Tibial artery (tissue), 4 donors: ENCODE data around the gene ARAP3.
A peak's percentile ranks its signal among the peaks of the same experiment; 100 is the strongest.
"Not testable (repeated sequence)": the region's sequence is repeated elsewhere in the genome, so short reads cannot be mapped to it uniquely, and the experiment has no call there.

Experiments
- DNase-seq, 2 donors: peaks; one replicate each; pipeline ENCODE4 v3.0.0-alpha.2; 2019
- H3K27ac ChIP-seq, 2 donors: fragments of 200-600 bp; sonication (generic) in 1 of 2; 1 replicate in 1 of 2; 2 replicates in 1 of 2; pipeline ENCODE4 v1.5.1; 2018 to 2019; ENCODE audit warnings: mild to moderate bottlenecking in 1 of 2
- H3K27me3 ChIP-seq, 2 donors: fragments of 200-600 bp; sonication (generic) in 1 of 2; one replicate each; pipeline versions ENCODE4 v1.5.1 to v1.6.0; 2016 to 2019
- H3K36me3 ChIP-seq, 3 donors: fragments of 200-600 bp; sonication (generic) in 2 of 3; one replicate each; pipeline ENCODE4 v1.5.1; 2016 to 2019; ENCODE audit warnings: mild to moderate bottlenecking in 2 of 3
- H3K4me1 ChIP-seq, 4 donors: fragments of 200-600 bp; sonication (generic) in 2 of 4; 1 replicate in 3 of 4; 2 replicates in 1 of 4; pipeline ENCODE4 v1.5.1; 2016 to 2019
- H3K4me3 ChIP-seq, 2 donors: fragments of 200-600 bp; sonication (generic) in 1 of 2; 1 replicate in 1 of 2; 2 replicates in 1 of 2; pipeline ENCODE4 v1.5.1; 2018 to 2019; ENCODE audit warnings: mild to moderate bottlenecking in 2 of 2
- H3K9me3 ChIP-seq, 3 donors: fragments of 200-600 bp; sonication (generic) in 1 of 3; one replicate each; pipeline ENCODE4 v1.5.1; 2016 to 2019
- intact Hi-C: fragments of 100-400 bp; cut with DNase I; formaldehyde crosslinking; loops from one replicate; pipeline ENCODE4 v1.15.0; 2023; ENCODE audit warnings: low total_unique reads
- TF ChIP-seq, protein P1 (sequence below), 2 experiments: fragments of 200-600 bp in 1 of 2; fragments of 450-650 bp in 1 of 2; IDR thresholded peaks; one replicate each; pipeline ENCODE4 v1.5.1; 2017 to 2019; ENCODE audit warnings: antibody characterized with exemption in 2 of 2, mild to moderate bottlenecking in 1 of 2, moderate library complexity in 1 of 2

ARAP3 gene

DNA sequence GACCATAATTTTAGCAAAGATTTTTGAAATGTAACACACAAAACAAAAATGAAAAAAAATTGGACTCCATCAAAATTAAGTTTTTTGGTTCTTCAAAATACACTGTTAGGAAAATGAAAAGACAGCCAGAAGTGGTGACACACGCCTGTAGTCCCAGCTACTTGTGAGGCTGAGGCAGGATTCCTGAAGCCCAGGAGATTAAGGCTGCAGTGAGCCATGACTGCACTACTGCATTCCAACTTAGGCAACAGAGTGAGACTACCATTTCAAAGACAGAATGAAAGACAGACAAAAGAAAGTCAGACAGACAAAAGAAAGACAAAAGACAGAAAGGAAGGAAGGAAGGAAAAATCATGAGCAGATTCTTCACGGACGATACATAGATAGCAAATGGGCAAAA, 70.7 kb downstream of the ARAP3 start:
- DNase-seq = no peak
- no peaks in the 10 kb centered on the region for H3K36me3 ChIP-seq
- no peak overlapping the region for H3K4me3 ChIP-seq
- H3K27ac ChIP-seq = no peak overlapping the region
- TF ChIP-seq, protein P1, sequence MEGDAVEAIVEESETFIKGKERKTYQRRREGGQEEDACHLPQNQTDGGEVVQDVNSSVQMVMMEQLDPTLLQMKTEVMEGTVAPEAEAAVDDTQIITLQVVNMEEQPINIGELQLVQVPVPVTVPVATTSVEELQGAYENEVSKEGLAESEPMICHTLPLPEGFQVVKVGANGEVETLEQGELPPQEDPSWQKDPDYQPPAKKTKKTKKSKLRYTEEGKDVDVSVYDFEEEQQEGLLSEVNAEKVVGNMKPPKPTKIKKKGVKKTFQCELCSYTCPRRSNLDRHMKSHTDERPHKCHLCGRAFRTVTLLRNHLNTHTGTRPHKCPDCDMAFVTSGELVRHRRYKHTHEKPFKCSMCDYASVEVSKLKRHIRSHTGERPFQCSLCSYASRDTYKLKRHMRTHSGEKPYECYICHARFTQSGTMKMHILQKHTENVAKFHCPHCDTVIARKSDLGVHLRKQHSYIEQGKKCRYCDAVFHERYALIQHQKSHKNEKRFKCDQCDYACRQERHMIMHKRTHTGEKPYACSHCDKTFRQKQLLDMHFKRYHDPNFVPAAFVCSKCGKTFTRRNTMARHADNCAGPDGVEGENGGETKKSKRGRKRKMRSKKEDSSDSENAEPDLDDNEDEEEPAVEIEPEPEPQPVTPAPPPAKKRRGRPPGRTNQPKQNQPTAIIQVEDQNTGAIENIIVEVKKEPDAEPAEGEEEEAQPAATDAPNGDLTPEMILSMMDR (IDR thresholded peaks at IDR 0.05) = no peak
- H3K27me3 ChIP-seq = no peaks in the 10 kb centered on the region
- intact Hi-C loops = no loop called here
- peaks cover 0 to 38% (median 17%) of the 10 kb centered on the region in 4 donors for H3K4me1 ChIP-seq
- H3K9me3 ChIP-seq = no peaks in the 10 kb centered on the region

DNA sequence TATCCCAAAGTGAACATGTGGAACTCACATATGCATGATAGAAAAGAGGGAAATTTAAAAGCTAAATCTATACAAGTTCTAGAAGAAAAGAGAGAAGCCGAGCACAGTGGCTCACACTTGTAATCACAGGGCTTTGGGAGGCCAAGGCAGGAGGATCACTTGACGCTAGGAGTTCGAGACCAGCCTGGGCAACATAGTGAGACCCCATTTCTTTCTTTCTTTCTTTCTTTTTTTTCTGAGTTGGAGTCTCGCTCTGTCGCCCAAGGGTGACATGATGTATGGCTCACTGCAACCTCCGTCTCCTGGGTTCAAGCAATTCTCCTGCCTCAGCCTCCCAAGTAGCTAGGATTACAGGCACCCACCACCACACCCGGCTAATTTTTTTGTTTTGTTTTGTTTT, 72.1 kb downstream of the ARAP3 start:
- H3K27ac ChIP-seq, H3K9me3 ChIP-seq, H3K36me3 ChIP-seq, DNase-seq, H3K4me3 ChIP-seq, H3K27me3 ChIP-seq, intact Hi-C loops: not testable (repeated sequence)
- peaks cover 0 to 38% (median 18%) of the 10 kb centered on the region in 4 donors for H3K4me1 ChIP-seq

GRCh38 chr5:141609044-141609443, 73.0 kb downstream of the ARAP3 start:
- H3K4me3 ChIP-seq = no peak overlapping the region
- intact Hi-C loops = no loop called here
- no peaks in the 10 kb centered on the region for H3K9me3 ChIP-seq
- DNase-seq = no peak
- peaks cover 0 to 39% (median 21%) of the 10 kb centered on the region in 4 donors for H3K4me1 ChIP-seq
- TF ChIP-seq, protein P1 (IDR thresholded peaks at IDR 0.05) = no peak
- H3K36me3 ChIP-seq = no peaks in the 10 kb centered on the region
- H3K27ac ChIP-seq = no peak overlapping the region
- no peaks in the 10 kb centered on the region for H3K27me3 ChIP-seq

DNA sequence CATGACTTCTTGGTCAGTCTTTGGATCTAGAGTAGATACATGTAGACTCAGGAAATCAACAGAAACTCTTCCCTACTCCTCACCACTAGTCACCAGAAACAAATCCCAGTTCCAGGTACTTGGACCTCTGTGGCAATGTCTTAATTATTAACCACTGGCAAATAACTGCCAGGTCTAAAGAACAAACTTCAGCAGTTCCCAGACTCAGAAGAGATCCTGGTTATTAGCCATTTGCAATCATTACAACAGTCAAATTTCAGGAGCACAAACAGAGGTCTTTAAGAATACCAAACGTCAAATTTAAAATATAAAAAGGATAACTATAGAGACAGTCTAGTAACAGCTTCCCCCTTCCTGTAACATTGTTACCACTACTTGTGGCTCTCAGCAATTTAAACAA, 73.5 kb downstream of the ARAP3 start:
- no peaks in the 10 kb centered on the region for H3K27me3 ChIP-seq
- H3K9me3 ChIP-seq = no peaks in the 10 kb centered on the region
- no peak overlapping the region for H3K4me3 ChIP-seq
- no peaks in the 10 kb centered on the region for H3K36me3 ChIP-seq
- DNase-seq = no peak
- intact Hi-C loops = no loop called here
- H3K4me1 ChIP-seq = peaks cover 0 to 39% (median 24%) of the 10 kb centered on the region in 4 donors
- no peak overlapping the region for H3K27ac ChIP-seq
- TF ChIP-seq, protein P1 (IDR thresholded peaks at IDR 0.05) = no peak

- TF ChIP-seq, protein P1 (IDR thresholded peaks at IDR 0.05) = no peak
- intact Hi-C loops = no loop called here
- H3K4me3 ChIP-seq = no peak overlapping the region
- H3K9me3 ChIP-seq = no peaks in the 10 kb centered on the region
- H3K36me3 ChIP-seq = no peaks in the 10 kb centered on the region
- no peaks in the 10 kb centered on the region for H3K27me3 ChIP-seq
- H3K27ac ChIP-seq = no peak overlapping the region
- peaks cover 0 to 39% (median 25%) of the 10 kb centered on the region in 4 donors for H3K4me1 ChIP-seq
- no peak for DNase-seq
Observed at GRCh38 chr5:141608046-141608445, 74.0 kb downstream of the ARAP3 start.

DNA sequence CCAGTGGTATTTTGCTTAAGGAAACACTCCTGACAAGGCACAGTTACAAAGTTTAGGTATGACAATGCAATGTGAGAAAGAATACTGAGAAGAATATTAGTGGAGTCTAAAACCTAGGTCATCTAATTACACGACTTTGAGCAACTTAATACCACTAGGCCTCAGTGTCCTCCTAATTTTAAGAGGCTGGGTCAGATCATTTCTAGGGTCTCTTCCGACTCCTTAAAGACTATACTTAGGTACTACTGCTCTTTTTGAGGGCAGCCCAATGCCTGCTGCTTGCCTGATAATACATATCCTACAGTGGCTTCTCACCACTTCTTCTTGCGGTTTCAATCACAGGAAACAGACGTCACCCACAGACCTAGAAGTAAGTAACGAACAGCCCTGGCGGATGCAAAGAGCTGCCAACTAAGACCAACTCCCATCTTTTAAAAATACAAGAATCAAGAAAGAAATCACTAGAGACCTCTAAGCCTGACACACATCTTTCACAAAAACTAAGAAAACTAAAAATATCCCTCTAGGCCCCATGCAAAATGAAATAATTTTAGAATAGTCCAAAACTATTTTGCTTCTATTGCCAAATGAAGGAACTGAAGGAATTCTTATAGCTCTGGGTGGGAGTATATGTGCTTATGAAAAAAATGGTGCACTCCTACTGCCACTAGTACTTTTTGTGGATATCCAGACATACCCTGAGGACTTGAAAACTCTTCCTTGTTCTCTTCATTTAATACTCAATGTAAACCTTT, 76.3 kb downstream of the ARAP3 start:
- intact Hi-C loops = no loop called here
- no peaks in the 10 kb centered on the region for H3K36me3 ChIP-seq
- peaks cover 0 to 49% (median 20%) of the 10 kb centered on the region in 4 donors for H3K4me1 ChIP-seq
- TF ChIP-seq, protein P1 (IDR thresholded peaks at IDR 0.05) = no peak
- peak overlapping the region; percentile 73 for H3K27ac ChIP-seq
- H3K27me3 ChIP-seq = no peaks in the 10 kb centered on the region
- peak in 1 of 2 donors; percentile 61 for DNase-seq
- peak overlapping the region in 1 of 2 donors; percentile 17 for H3K4me3 ChIP-seq
- H3K9me3 ChIP-seq = no peaks in the 10 kb centered on the region
